ENCODE measurements around the gene PBOV1. TPM values are rescaled to one million over a fixed set of nuclear protein-coding genes. Genes with fewer than 3 reads are reported as not detected.
"Not testable (repeated sequence)": the region's sequence is repeated elsewhere in the genome, so short reads cannot be mapped to it uniquely, and the experiment has no call there.

The PBOV1 gene
- total and polyA plus RNA-seq, 2 donors = not detected

DNA sequence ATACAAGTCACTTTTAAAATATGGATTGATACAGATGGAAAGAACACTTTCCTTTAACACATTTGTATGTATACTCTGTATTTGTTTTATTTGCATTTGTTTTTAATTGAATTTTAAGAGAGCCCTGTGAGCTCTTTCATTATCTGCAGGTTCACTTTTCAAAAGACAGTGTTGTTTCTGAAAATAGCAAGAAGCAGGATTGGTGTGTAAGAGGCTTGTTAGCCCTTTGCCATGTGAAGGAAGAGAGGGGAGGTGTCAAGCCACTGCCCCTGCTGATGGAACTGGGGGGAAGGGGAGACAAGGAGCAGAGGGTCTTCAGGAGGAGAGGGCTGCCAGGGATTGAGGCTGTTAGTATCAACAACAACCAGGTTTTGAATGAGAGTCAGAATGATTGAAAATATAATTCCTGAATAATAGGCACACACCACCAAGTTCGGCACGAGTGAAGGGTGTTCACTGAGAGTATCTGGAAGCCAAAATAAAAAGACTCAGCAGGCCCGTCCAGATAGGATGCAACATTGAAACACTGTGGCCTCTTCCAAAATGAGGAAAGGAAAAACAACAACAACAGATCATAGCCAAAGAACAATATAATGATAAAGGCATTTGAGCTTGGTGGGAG lies 12.6 kb upstream of the PBOV1 start:
- WGBS = 67% methylated on average over 3 of the region's 3 CpGs
- no peaks in the 10 kb centered on the region for H3K4me1 ChIP-seq (ENCODE audit: insufficient read depth)
- DNase-seq (ENCODE audit: extremely low spot score) = no peak

DNA sequence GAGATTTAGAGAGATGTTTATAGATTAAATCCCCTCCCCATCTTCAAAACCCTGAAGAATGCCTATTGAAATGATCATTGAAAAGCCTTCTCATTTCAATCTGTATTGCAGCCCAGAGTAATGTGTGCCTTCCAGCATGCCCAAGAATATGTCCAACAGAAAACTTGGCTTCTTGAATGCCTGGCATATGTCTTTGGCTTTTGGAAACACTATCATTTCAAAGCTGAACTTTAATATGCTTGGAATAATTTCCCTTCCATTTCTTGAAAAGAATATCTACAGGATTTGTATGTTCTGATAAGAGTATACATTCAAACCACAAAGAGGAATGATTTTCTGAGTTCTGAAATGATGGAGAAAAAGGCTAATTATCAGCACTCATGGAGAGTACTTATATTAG lies 11.9 kb upstream of the PBOV1 start:
- no peaks in the 10 kb centered on the region for H3K4me1 ChIP-seq (ENCODE audit: insufficient read depth)
- no peak overlapping the region for H3K27ac ChIP-seq (ENCODE audit: low read depth)
- no peak for DNase-seq (ENCODE audit: extremely low spot score)
- H3K36me3 ChIP-seq (ENCODE audit: insufficient read depth) = no peaks in the 10 kb centered on the region
- H3K4me3 ChIP-seq (ENCODE audit: low read depth, low read length) = no peak overlapping the region

More for the DNA sequence above, 12.6 kb upstream of the PBOV1 start:
- H3K4me3 ChIP-seq (ENCODE audit: low read depth, low read length) = no peak overlapping the region
- H3K36me3 ChIP-seq (ENCODE audit: insufficient read depth) = no peaks in the 10 kb centered on the region
- no peak overlapping the region for H3K27ac ChIP-seq (ENCODE audit: low read depth)

DNA sequence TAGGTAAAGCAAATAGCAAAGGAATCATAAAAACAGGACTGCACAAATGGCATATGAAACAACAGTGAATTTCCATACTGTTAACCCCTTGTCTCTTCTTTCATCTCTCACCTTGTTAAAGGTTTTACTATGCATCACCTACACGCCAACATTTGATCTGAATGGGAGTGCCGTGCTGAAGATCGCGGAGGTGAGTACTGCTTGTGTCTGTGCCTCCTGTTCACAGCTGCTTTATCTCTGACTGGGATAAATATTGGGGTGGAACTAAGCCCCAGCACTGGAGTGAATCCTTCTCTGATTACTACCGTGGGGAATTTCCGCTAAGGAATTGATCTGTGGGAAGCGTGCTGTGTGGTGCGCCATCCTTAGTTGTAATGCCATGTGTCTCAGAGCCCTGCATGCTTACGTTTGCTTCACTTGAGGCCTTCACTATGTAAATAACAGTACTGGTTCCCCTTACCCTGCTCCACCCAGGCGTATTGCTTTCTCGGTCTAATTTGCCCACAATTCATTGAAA lies 11.4 kb upstream of the PBOV1 start:
- no peak overlapping the region for H3K4me3 ChIP-seq (ENCODE audit: low read depth, low read length)
- no peak for DNase-seq (ENCODE audit: extremely low spot score)
- WGBS = 67% methylated on average over 11 of the region's 11 CpGs
- no peaks in the 10 kb centered on the region for H3K36me3 ChIP-seq (ENCODE audit: insufficient read depth)
- H3K4me1 ChIP-seq (ENCODE audit: insufficient read depth) = no peaks in the 10 kb centered on the region
- H3K27ac ChIP-seq (ENCODE audit: low read depth) = no peak overlapping the region

DNA sequence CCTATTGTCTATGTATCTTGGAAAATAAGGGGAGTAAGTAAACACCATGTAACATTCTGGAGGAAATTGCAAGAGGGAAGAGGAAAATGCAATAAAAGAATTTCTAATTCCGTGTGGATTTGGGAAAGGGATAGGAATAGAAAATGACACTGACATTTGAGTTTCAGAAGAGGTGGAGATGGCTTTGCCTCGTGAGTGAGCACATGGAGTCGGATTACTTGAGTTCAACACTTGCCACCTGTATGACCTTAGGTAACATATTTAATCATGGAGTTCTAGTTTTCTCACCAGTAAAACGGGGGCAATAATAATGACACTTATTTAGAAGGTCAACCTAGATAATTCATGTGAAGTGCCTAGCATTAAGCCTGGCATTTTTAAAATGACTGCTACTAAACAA lies 10.8 kb upstream of the PBOV1 start:
- H3K4me3 ChIP-seq (ENCODE audit: low read depth, low read length) = no peak overlapping the region
- H3K36me3 ChIP-seq (ENCODE audit: insufficient read depth) = no peaks in the 10 kb centered on the region
- H3K27ac ChIP-seq (ENCODE audit: low read depth) = no peak overlapping the region
- no peaks in the 10 kb centered on the region for H3K4me1 ChIP-seq (ENCODE audit: insufficient read depth)
- no peak for DNase-seq (ENCODE audit: extremely low spot score)
- 62% methylated on average over 4 of the region's 4 CpGs for WGBS

DNA sequence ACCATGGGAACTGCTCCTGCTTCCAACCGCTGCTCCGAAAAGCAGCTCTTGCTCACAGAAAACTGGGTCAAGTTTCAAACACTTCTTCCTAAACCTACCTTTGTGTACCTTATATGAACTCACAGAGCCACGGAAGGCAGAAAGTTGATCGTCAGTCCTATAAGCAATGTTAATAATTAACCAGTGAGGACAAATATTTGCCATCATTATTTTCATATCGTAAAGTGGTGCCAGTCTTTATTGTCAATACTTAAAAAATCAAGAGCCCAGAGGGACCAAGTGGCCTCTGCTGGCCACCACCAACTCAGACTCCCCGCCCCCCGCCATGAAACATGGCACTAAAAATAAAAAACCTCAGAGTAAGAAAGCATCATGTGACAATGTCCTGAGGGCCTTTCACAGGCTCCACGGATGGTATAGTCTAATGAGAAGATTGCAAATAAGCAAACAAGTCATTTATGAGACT lies 9.1 kb upstream of the PBOV1 start:
- H3K4me3 ChIP-seq (ENCODE audit: low read depth, low read length) = no peak overlapping the region
- no peaks in the 10 kb centered on the region for H3K4me1 ChIP-seq (ENCODE audit: insufficient read depth)
- H3K27ac ChIP-seq (ENCODE audit: low read depth) = no peak overlapping the region
- 85% methylated on average over 8 of the region's 8 CpGs for WGBS
- no peak for DNase-seq (ENCODE audit: extremely low spot score)
- H3K36me3 ChIP-seq (ENCODE audit: insufficient read depth) = no peaks in the 10 kb centered on the region

DNA sequence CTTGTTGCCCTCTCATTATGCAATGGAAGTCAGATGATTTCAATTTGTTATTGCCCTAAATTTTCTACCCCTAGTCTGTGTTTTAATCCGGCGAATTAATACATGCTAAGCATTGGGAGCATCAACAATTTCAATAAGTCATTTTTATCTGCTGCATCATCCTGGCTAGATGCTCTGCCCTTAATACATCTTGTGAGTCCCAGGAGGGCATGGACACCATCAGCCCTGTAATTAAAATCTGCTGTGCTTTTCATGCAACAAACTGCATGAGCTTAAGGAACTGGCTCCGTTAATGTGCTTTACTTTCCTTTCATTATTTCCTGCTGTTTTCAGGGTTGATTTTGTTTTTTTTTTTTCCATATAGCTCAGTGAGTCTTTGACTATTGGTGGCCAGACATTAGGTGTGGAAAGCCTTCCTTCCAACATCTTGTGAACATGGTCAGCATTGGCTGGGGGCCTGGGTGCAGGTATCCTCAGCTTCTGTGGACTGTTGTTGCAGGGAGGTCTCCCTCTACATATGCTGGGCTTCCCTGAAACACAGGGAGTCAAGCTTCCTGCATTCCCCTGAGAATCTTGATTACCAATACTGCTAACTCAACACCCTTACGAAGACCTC lies 8.5 kb upstream of the PBOV1 start:
- no peak overlapping the region for H3K27ac ChIP-seq (ENCODE audit: low read depth)
- DNase-seq (ENCODE audit: extremely low spot score) = no peak
- H3K4me1 ChIP-seq (ENCODE audit: insufficient read depth) = no peaks in the 10 kb centered on the region
- H3K36me3 ChIP-seq (ENCODE audit: insufficient read depth) = no peaks in the 10 kb centered on the region
- WGBS = 83% methylated on average over 4 of the region's 4 CpGs
- H3K4me3 ChIP-seq (ENCODE audit: low read depth, low read length) = no peak overlapping the region

DNA sequence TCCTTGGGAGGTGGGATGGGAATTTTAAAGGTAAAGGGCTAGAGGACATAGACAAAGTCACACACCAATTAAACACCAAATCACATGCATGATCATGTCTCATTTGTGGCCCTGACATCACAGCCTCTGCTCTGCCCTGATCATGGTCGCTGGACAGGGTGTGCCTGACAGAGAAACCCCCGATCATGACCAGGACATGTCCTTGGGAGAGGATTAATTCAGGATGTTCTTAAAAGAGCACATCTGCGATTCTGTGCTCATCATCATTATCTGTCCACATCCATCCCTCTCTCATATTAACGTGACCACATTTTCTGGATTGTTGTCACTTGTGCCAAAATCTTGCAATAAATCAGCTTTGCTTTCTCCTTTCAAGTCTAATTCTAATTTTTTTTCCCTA lies 7.7 kb upstream of the PBOV1 start:
- H3K4me1 ChIP-seq (ENCODE audit: insufficient read depth) = no peaks in the 10 kb centered on the region
- no peaks in the 10 kb centered on the region for H3K36me3 ChIP-seq (ENCODE audit: insufficient read depth)
- DNase-seq (ENCODE audit: extremely low spot score) = no peak
- no peak overlapping the region for H3K4me3 ChIP-seq (ENCODE audit: low read depth, low read length)
- H3K27ac ChIP-seq (ENCODE audit: low read depth) = no peak overlapping the region
- WGBS = 67% methylated on average over 4 of the region's 4 CpGs

DNA sequence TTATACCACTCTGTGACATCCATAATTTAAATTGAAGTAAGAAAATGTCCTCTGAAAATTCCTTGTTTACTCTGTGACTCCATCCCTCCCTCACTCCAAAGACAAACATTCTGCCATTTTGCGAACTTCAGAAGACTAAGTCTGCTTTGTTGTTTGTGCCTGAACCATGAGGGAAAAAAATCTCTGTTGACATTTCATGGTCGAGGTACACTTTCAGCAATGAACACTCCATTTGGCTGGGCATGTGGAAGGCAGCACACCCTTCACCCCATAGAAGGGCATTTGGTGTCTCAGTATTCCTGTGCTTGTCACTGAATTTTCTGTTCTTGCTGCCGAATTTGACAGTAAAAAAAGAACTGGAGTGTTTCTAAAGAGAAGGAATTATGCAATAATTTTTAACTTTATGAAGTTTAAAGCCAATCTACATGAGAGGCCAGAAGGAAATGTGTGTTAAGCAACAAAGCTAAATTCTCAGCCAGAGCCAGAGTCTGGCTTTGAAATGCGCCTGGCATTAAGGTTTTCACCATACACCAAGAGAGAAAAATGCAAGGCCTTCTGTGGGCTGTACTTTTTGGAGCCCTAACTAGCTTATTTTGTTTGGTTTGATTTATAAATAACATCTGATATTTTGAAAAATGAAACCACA lies 4.7 kb upstream of the PBOV1 start:
- no peak overlapping the region for H3K4me3 ChIP-seq (ENCODE audit: low read depth, low read length)
- WGBS = 75% methylated on average over 4 of the region's 4 CpGs

DNA sequence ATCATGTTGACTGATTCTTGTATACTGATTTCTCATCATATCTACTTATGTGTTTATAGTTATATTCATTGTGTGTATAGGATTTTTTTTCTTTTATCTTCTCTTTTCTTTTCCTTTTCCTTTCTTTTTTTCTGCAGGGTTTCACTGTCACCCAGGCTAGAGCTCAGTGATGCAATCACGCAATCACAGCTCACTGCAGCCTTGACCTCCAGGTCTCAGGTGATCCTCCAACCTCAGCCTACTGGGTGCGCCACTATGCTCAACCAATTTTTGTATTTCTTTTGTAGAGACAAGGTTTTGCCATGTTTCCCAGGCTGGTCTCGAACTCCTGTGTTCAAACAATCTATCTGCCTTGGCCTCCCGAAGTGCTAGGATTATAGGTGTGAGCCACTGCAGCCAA lies 1.6 kb upstream of the PBOV1 start:
- Histone ChIP-seq H3K4me3 (ENCODE audit: low read depth, low read length) (no peak overlapping the region), H3K36me3 (ENCODE audit: insufficient read depth) (no peaks in the 10 kb centered on the region), H3K27ac (ENCODE audit: low read depth) (no peak overlapping the region), H3K4me1 (ENCODE audit: insufficient read depth) (no peaks in the 10 kb centered on the region)
- no peak for DNase-seq (ENCODE audit: extremely low spot score)
- WGBS = 96% methylated on average over 4 of the region's 4 CpGs

More for the DNA sequence above, 4.7 kb upstream of the PBOV1 start:
- Histone ChIP-seq H3K27ac (ENCODE audit: low read depth) (no peak overlapping the region), H3K4me1 (ENCODE audit: insufficient read depth) (no peaks in the 10 kb centered on the region), H3K36me3 (ENCODE audit: insufficient read depth) (no peaks in the 10 kb centered on the region)
- no peak for DNase-seq (ENCODE audit: extremely low spot score)

DNA sequence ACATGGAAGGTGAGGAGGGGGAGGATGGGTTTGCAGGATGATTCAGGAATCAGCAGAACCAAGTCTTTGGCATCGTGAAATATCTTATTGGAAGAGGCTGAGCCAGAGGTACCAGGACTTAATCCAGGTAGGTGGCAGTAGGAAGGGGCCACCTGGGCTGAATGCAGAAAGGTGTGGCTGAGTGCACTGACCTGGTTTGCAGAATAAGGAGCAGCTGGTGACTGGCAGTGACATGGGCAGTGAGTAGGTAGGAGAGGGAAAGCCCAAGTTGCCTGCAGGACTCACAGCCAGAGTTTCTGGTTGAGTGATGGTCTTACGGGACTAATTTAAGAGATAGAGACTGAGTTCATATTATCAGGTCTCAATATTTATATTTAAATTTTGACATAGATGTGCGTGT lies 1.1 kb upstream of the PBOV1 start:
- no peak for DNase-seq (ENCODE audit: extremely low spot score)
- 85% methylated on average over 3 of the region's 3 CpGs for WGBS
- H3K4me1 ChIP-seq (ENCODE audit: insufficient read depth) = no peaks in the 10 kb centered on the region

DNA sequence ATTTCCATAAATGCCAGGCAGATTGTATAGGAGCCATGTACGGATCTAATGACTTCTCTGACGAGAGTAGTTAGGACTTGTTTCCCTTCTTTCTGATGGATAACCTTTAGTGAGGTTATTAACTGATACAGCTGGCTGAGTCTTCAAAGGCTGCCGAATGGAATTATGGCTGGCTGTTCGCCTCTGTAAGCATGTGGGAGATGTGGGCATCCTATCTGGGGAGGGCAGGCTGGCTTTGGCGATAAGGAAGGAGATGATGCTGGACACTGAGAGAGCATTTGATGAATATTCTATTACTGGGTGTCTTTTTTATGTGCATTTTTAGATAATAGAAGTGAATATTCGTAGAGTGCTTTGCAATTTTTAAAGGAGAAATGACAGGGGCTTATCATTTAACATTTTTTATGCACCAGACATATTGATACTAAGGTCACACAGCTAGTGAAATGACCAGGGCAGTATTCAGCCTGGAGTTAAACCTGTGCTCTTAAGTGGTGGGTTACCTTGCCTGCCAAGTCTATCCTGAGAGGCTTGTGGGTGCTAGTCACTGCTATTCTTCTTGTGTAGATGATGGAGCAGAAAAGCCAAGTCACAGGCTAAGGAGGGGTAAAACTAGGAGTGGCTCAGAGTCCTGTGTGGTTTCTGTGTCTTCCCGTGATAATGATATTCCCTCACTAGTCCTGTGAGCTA lies 3.1 kb downstream of the PBOV1 start:
- H3K4me3 ChIP-seq (ENCODE audit: low read depth, low read length) = no peak overlapping the region
- H3K4me1 ChIP-seq (ENCODE audit: insufficient read depth) = no peaks in the 10 kb centered on the region
- no peak overlapping the region for H3K27ac ChIP-seq (ENCODE audit: low read depth)
- 68% methylated on average over 7 of the region's 7 CpGs for WGBS
- H3K36me3 ChIP-seq (ENCODE audit: insufficient read depth) = no peaks in the 10 kb centered on the region
- DNase-seq (ENCODE audit: extremely low spot score) = no peak

More for the DNA sequence above, 1.1 kb upstream of the PBOV1 start:
- no peak overlapping the region for H3K4me3 ChIP-seq (ENCODE audit: low read depth, low read length)
- no peak overlapping the region for H3K27ac ChIP-seq (ENCODE audit: low read depth)
- no peaks in the 10 kb centered on the region for H3K36me3 ChIP-seq (ENCODE audit: insufficient read depth)

DNA sequence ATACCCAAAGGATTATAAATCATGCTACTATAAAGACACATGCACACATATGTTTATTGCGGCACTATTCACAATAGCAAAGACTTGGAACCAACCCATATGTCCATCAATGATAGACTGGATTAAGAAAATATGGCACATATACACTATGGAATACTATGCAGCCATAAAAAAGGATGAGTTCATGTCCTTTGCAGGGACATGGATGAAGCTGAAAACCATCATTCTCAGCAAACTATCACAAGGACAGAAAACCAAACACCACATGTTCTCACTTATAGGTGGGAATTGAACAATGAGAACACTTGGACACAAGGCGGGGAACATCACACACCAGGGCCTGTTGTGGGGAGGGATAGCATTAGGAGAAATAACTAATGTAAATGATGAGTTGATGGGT lies 5.8 kb downstream of the PBOV1 start:
- H3K36me3 ChIP-seq (ENCODE audit: insufficient read depth); H3K4me3 ChIP-seq (ENCODE audit: low read depth, low read length); H3K27ac ChIP-seq (ENCODE audit: low read depth); H3K4me1 ChIP-seq (ENCODE audit: insufficient read depth); DNase-seq (ENCODE audit: extremely low spot score): not testable (repeated sequence)
- 100% methylated on average over 2 of the region's 2 CpGs for WGBS

DNA sequence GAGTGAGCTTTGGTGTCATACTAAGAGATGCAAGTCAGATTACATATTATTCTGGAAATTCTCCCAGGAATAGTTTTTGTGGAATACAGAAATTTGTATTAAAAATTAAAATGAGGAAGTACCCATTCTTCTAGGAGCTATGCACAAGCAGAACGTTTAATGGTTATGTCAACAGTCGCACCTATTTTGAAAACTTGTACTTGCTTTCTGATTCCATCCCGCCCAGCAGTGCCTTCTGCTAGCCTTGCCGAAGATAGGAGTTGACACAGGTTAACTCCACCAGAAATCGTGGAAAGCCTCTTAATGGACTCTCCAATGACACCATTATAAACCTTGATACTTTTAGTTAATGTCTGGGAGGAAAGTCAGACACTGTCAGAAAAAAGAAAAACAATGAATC lies 6.7 kb downstream of the PBOV1 start:
- no peak overlapping the region for H3K27ac ChIP-seq (ENCODE audit: low read depth)
- H3K36me3 ChIP-seq (ENCODE audit: insufficient read depth) = no peaks in the 10 kb centered on the region
- 62% methylated on average over 5 of the region's 5 CpGs for WGBS
- H3K4me1 ChIP-seq (ENCODE audit: insufficient read depth) = no peaks in the 10 kb centered on the region
- H3K4me3 ChIP-seq (ENCODE audit: low read depth, low read length) = no peak overlapping the region
- no peak for DNase-seq (ENCODE audit: extremely low spot score)

Data from urinary bladder (tissue), 4 donors.